Immature natural killer cell (primary cell): ENCODE measurements around the gene ATM. TPM values are rescaled to one million over a fixed set of nuclear protein-coding genes. Genes with fewer than 3 reads are reported as not detected.
"Not testable (repeated sequence)": the region's sequence is repeated elsewhere in the genome, so short reads cannot be mapped to it uniquely, and the experiment has no call there.

Source experiments
- DNase-seq, 3 donors: peaks; one replicate each; pipeline ENCODE4 v3.0.0; 2022; ENCODE audit warnings: mixed read lengths in 1 of 3
- H3K27ac Mint-ChIP-seq, 6 donors: one replicate each; pipeline ENCODE4 v1.8.0; 2020; ENCODE audit warnings: mixed read lengths in 6 of 6, mild to moderate bottlenecking in 5 of 6, inconsistent platforms in 4 of 6, moderate library complexity in 3 of 6
- H3K27me3 Mint-ChIP-seq, 3 donors: one replicate each; pipeline ENCODE4 v1.8.0; 2020 to 2021; ENCODE audit warnings: low read depth in 3 of 3, mild to moderate bottlenecking in 3 of 3, mixed read lengths in 3 of 3, moderate library complexity in 3 of 3, inconsistent platforms in 1 of 3
- H3K36me3 Mint-ChIP-seq, 3 donors: one replicate each; pipeline ENCODE4 v1.8.0; 2020; ENCODE audit warnings: mixed read lengths in 3 of 3, inconsistent platforms in 2 of 3, mild to moderate bottlenecking in 2 of 3
- H3K4me1 Mint-ChIP-seq, 2 donors: one replicate each; pipeline ENCODE4 v1.8.0; 2020; ENCODE audit warnings: inconsistent platforms in 2 of 2, mild to moderate bottlenecking in 2 of 2, mixed read lengths in 2 of 2, moderate library complexity in 1 of 2
- H3K4me3 Mint-ChIP-seq, 5 donors: one replicate each; pipeline ENCODE4 v1.8.0; 2020; ENCODE audit warnings: mild to moderate bottlenecking in 5 of 5, mixed read lengths in 5 of 5, inconsistent platforms in 3 of 5, moderate library complexity in 3 of 5
- H3K9me3 Mint-ChIP-seq, 6 donors: one replicate each; pipeline ENCODE4 v1.8.0; 2020; ENCODE audit warnings: mild to moderate bottlenecking in 6 of 6, mixed read lengths in 6 of 6, inconsistent platforms in 4 of 6, moderate library complexity in 3 of 6
- polyA plus RNA-seq, 3 donors: library from polyadenylated mRNA; unstranded; fragments of 300-500 nt; fragmentation: Illumina TruSeq; gene quantifications; one replicate each; pipeline ENCODE4 v1.2.3, GENCODE V29; 2021

ATM gene
- polyA plus RNA-seq, 3 donors from 2014 or later: 57.8 to 111 (median 64.5) TPM

DNA sequence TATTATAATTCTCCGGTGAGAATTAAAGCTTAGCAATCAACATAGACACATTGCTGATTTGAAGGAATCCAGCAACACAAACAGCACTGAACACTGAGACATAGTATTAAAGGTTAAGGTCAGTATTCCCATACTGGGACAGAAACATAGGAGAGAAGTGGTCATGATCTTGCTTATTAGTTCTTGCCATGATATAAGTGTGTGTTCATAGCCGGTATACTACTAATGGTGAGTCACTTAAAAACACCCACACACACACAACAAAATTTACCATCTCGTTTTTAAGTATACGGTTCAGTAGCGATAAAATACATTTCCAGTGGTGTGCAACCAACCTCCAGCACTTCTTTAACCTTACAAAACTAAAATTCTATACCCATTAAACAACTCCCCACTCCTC lies 148.1 kb downstream of the ATM start:
- no peak for DNase-seq
- H3K9me3 Mint-ChIP-seq: peaks cover 0 to 10% (median 4%) of the 10 kb centered on the region in 6 donors
- no peaks in the 10 kb centered on the region for H3K4me1 Mint-ChIP-seq
- H3K36me3 Mint-ChIP-seq: peaks cover 25 to 35% (median 30%) of the 10 kb centered on the region in 3 donors
- H3K27ac Mint-ChIP-seq: peak overlapping the region in 3 of 6 donors; percentile 12 to 78 (median 76)
- no peak overlapping the region for H3K4me3 Mint-ChIP-seq
- H3K27me3 Mint-ChIP-seq: peaks cover 0 to 3% (median 0%) of the 10 kb centered on the region in 3 donors

- H3K4me3 Mint-ChIP-seq, H3K4me1 Mint-ChIP-seq, H3K27ac Mint-ChIP-seq, H3K27me3 Mint-ChIP-seq, DNase-seq: not testable (repeated sequence)
- H3K9me3 Mint-ChIP-seq: peaks cover 0 to 10% (median 5%) of the 10 kb centered on the region in 6 donors
- H3K36me3 Mint-ChIP-seq: peaks cover 9 to 27% (median 19%) of the 10 kb centered on the region in 3 donors
Observed at GRCh38 chr11:108373505-108373904, 150.6 kb downstream of the ATM start.

- DNase-seq: no peak
- Mint-ChIP-seq H3K27ac (no peak overlapping the region), H3K4me1 (no peaks in the 10 kb centered on the region), H3K9me3 (no peaks in the 10 kb centered on the region), H3K27me3 (peaks cover 0 to 3% (median 0%) of the 10 kb centered on the region in 3 donors), H3K4me3 (no peak overlapping the region), H3K36me3 (no peaks in the 10 kb centered on the region)
Observed at GRCh38 chr11:108388576-108388975, 165.7 kb downstream of the ATM start.

DNA sequence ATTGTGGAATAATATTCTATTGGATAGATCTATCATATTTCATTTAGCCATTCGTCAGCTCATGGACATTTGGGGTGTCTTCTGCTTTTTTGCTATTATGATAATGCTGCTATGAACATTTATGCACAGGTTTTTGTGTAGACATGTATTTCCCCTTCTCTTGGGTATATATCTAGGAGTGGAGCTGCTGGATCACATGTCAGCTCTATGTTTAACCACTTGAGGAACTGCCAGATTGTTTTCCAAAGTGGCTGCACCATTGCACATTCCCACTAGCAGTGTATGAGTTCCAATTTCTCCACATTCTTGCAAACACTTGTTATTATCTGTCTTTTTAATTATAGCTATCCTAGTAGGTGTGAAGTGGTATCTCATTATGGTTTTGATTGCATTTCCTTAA lies 169.5 kb downstream of the ATM start:
- no peak for DNase-seq
- no peak overlapping the region for H3K27ac Mint-ChIP-seq
- no peaks in the 10 kb centered on the region for H3K27me3 Mint-ChIP-seq
- no peaks in the 10 kb centered on the region for H3K9me3 Mint-ChIP-seq
- no peaks in the 10 kb centered on the region for H3K4me1 Mint-ChIP-seq
- no peaks in the 10 kb centered on the region for H3K36me3 Mint-ChIP-seq
- H3K4me3 Mint-ChIP-seq: no peak overlapping the region

GRCh38 chr11:108393046-108393445 lies 170.2 kb downstream of the ATM start:
- no peak for DNase-seq
- Mint-ChIP-seq H3K4me3 (no peak overlapping the region), H3K36me3 (no peaks in the 10 kb centered on the region), H3K9me3 (no peaks in the 10 kb centered on the region), H3K27ac (no peak overlapping the region), H3K27me3 (no peaks in the 10 kb centered on the region), H3K4me1 (no peaks in the 10 kb centered on the region)

DNA sequence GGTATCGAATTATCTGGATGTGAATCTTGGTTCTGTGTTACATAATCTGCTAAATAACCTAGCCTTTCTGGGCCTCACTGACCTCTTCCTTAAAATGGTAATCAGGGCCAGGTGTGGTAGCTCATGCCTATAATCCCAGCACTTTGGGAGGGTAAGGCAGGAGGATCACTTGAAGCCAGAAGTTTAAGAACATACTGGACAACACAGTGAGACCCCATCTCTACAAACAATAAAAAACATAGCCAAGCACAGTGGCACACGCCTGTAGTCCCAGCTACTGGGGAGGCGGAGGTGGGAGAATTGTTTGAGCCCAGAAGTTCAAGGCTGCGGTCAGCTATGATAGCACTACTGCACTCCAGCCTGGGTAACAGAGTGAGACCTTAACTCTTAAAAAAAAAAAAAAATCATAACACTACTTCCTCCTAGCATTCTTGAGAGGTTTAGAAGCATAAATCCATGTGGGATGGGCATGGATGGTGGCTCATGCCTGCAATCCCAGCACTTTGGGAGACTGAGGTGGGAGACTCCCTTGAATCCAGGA lies 171.9 kb downstream of the ATM start:
- Mint-ChIP-seq H3K4me3 (no peak overlapping the region), H3K4me1 (no peaks in the 10 kb centered on the region), H3K36me3 (no peaks in the 10 kb centered on the region), H3K27me3 (no peaks in the 10 kb centered on the region), H3K9me3 (no peaks in the 10 kb centered on the region), H3K27ac (no peak overlapping the region)
- DNase-seq: no peak

GRCh38 chr11:108396672-108397071 lies 173.8 kb downstream of the ATM start:
- H3K27me3 Mint-ChIP-seq, H3K4me1 Mint-ChIP-seq, H3K9me3 Mint-ChIP-seq, DNase-seq, H3K36me3 Mint-ChIP-seq, H3K4me3 Mint-ChIP-seq, H3K27ac Mint-ChIP-seq: not testable (repeated sequence)

GRCh38 chr11:108398439-108398838 lies 175.6 kb downstream of the ATM start:
- H3K4me3 Mint-ChIP-seq: no peak overlapping the region

GRCh38 chr11:108402241-108402640 lies 179.4 kb downstream of the ATM start:
- H3K9me3 Mint-ChIP-seq: no peaks in the 10 kb centered on the region

More at GRCh38 chr11:108398439-108398838, 175.6 kb downstream of the ATM start:
- Mint-ChIP-seq H3K4me1 (no peaks in the 10 kb centered on the region), H3K36me3 (no peaks in the 10 kb centered on the region), H3K27me3 (peaks cover 0 to 1% (median 0%) of the 10 kb centered on the region in 3 donors), H3K27ac (no peak overlapping the region), H3K9me3 (no peaks in the 10 kb centered on the region)
- DNase-seq: no peak

GRCh38 chr11:108403052-108403451 lies 180.2 kb downstream of the ATM start:
- no peak for DNase-seq
- Mint-ChIP-seq H3K4me1 (no peaks in the 10 kb centered on the region), H3K27me3 (peaks cover 0 to 6% (median 0%) of the 10 kb centered on the region in 3 donors), H3K9me3 (no peaks in the 10 kb centered on the region), H3K4me3 (no peak overlapping the region), H3K27ac (no peak overlapping the region), H3K36me3 (no peaks in the 10 kb centered on the region)

More at GRCh38 chr11:108402241-108402640, 179.4 kb downstream of the ATM start:
- H3K4me1 Mint-ChIP-seq: no peaks in the 10 kb centered on the region
- no peak overlapping the region for H3K4me3 Mint-ChIP-seq
- no peaks in the 10 kb centered on the region for H3K36me3 Mint-ChIP-seq
- H3K27ac Mint-ChIP-seq: no peak overlapping the region
- no peak for DNase-seq
- H3K27me3 Mint-ChIP-seq: peaks cover 0 to 6% (median 0%) of the 10 kb centered on the region in 3 donors

GRCh38 chr11:108405706-108406105 lies 182.8 kb downstream of the ATM start:
- H3K4me3 Mint-ChIP-seq: no peak overlapping the region

DNA sequence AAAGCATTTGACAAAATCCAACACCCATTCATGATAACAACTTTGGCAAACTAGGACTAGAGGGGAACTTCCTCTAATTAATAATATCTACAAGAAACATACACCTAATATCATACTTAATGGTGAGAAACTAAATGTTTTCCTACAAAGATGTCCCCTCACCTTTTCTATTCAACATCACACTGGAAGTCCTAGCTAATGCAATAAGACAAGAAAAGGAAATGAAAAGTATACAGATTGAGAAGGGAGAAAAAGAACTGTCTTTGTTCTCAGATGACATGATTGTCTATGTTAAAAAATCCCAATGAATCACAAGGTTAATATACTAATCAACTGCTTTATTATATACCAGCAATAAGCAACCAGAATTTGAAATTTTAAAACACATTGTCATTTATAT lies 192.1 kb downstream of the ATM start:
- no peaks in the 10 kb centered on the region for H3K4me1 Mint-ChIP-seq
- H3K4me3 Mint-ChIP-seq: no peak overlapping the region
- no peak overlapping the region for H3K27ac Mint-ChIP-seq
- H3K36me3 Mint-ChIP-seq: peaks cover 0 to 7% (median 0%) of the 10 kb centered on the region in 3 donors
- H3K9me3 Mint-ChIP-seq: no peaks in the 10 kb centered on the region
- peaks cover 0 to 6% (median 0%) of the 10 kb centered on the region in 3 donors for H3K27me3 Mint-ChIP-seq
- no peak for DNase-seq

More at GRCh38 chr11:108405706-108406105, 182.8 kb downstream of the ATM start:
- no peaks in the 10 kb centered on the region for H3K4me1 Mint-ChIP-seq
- H3K9me3 Mint-ChIP-seq: no peaks in the 10 kb centered on the region
- peaks cover 0 to 6% (median 0%) of the 10 kb centered on the region in 3 donors for H3K27me3 Mint-ChIP-seq
- no peak for DNase-seq
- no peak overlapping the region for H3K27ac Mint-ChIP-seq
- H3K36me3 Mint-ChIP-seq: no peaks in the 10 kb centered on the region

GRCh38 chr11:108417551-108417950 lies 194.7 kb downstream of the ATM start:
- DNase-seq: peak; percentile 6 to 26 (median 12)
- H3K4me3 Mint-ChIP-seq, H3K9me3 Mint-ChIP-seq, H3K27me3 Mint-ChIP-seq, H3K4me1 Mint-ChIP-seq, H3K27ac Mint-ChIP-seq, H3K36me3 Mint-ChIP-seq: not testable (repeated sequence)
